DND-41 (cell line): ENCODE data around the gene RSPO1.

Experiments used
- ATAC-seq: fragments of 200-7000 bp; cut with Tn5 transposase; 3 replicates; pipeline ENCODE4 v1.9.1; 2021; ENCODE audit warnings: low read depth; ENCODE audit not compliant: insufficient read depth
- DNase-seq: peaks from one replicate; pipeline ENCODE4 v3.0.0-alpha.2; 2020
- H2AFZ ChIP-seq: 2 replicates; pipeline ENCODE4 v1.6.0; 2012; ENCODE audit warnings: low read depth, low read length
- H3K27ac ChIP-seq: 2 replicates; pipeline ENCODE4 v1.5.1; 2012; ENCODE audit warnings: low read length, inconsistent platforms
- H3K27me3 ChIP-seq: fragments of 200-600 bp; sonication (generic); 2 replicates; pipeline ENCODE4 v1.6.0; 2012; ENCODE audit warnings: low read length, mild to moderate bottlenecking, inconsistent platforms; ENCODE audit not compliant: insufficient read depth, poor library complexity
- H3K36me3 ChIP-seq: 2 replicates; pipeline ENCODE4 v1.5.1; 2012; ENCODE audit warnings: low read length, inconsistent platforms; ENCODE audit not compliant: insufficient read depth
- H3K4me1 ChIP-seq: 2 replicates; pipeline ENCODE4 v1.5.1; 2012; ENCODE audit warnings: mild to moderate bottlenecking, low read length; ENCODE audit not compliant: insufficient read depth
- H3K4me2 ChIP-seq: 2 replicates; pipeline ENCODE4 v1.6.0; 2012; ENCODE audit warnings: mild to moderate bottlenecking, moderate library complexity, low read length, inconsistent platforms; ENCODE audit not compliant: insufficient read depth
- H3K4me3 ChIP-seq, 2 experiments: fragments of 200-600 bp in 1 of 2; shearing (Covaris generic) in 1 of 2; 2 replicates each; pipeline ENCODE4 v1.5.1; 2012 to 2016; ENCODE audit warnings: inconsistent platforms in 2 of 2, low read length in 2 of 2, mild to moderate bottlenecking in 2 of 2, low read depth in 1 of 2, moderate library complexity in 1 of 2
- H3K79me2 ChIP-seq: 2 replicates; pipeline ENCODE4 v1.6.0; 2012; ENCODE audit warnings: low read length, inconsistent platforms; ENCODE audit not compliant: insufficient read depth
- H3K9ac ChIP-seq: 2 replicates; pipeline ENCODE4 v1.6.0; 2012; ENCODE audit warnings: low read depth, mild to moderate bottlenecking, inconsistent platforms, low read length, moderate library complexity
- H3K9me3 ChIP-seq: 2 replicates; pipeline ENCODE4 v1.5.1; 2012; ENCODE audit warnings: low read length, moderate library complexity, mild to moderate bottlenecking, inconsistent platforms; ENCODE audit not compliant: insufficient read depth, severe bottlenecking
- H4K20me1 ChIP-seq: 2 replicates; pipeline ENCODE4 v1.6.0; 2012; ENCODE audit warnings: low read length; ENCODE audit not compliant: insufficient read depth
- EZH2 ChIP-seq: IDR thresholded peaks from 3 replicates; pipeline ENCODE4 v1.6.1; 2012; ENCODE audit warnings: borderline replicate concordance, low read depth, mild to moderate bottlenecking, moderate library complexity, low read length, inconsistent platforms; ENCODE audit not compliant: severe bottlenecking
- TF ChIP-seq, protein P1 (sequence below): IDR thresholded peaks from 2 replicates; pipeline ENCODE4 v1.5.1; 2012; ENCODE audit warnings: borderline replicate concordance, low read length, moderate library complexity, mild to moderate bottlenecking; ENCODE audit not compliant: poor library complexity, severe bottlenecking; ENCODE audit errors: extremely low read depth

The RSPO1 gene

DNA sequence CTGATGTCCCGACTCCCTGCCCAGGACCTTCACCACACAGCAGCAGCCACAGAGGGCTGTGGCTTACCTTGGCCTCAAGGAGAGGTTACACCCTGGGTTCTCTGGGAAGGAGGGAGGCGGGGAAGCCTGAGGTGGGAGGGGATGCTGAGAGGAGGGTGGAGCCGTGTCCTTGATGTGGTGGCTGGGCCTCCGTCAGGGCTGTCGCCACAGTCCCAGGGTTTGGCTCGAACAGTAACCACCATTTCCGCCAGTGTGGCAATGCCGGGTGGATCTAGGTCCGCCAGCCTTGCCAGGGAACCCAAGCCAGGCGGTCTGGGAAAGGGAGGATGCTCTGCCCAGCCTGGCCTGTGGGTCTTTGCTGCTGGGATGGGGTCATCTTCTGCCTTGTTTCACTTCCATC, 39.2 kb upstream of the RSPO1 start:
- ATAC-seq (peak; percentile 98), DNase-seq (peak; percentile 90)
- Histone ChIP-seq H3K79me2 (no peaks in the 10 kb centered on the region), H4K20me1 (peaks cover 59% of the 10 kb centered on the region), H3K27me3 (peaks cover 53% of the 10 kb centered on the region), H3K27ac (no peak overlapping the region), H2AFZ (no peak overlapping the region), H3K4me2 (no peak overlapping the region; the same call in 1 of the 2 replicates), H3K4me3 (no peak overlapping the region), H3K9me3 (no peaks in the 10 kb centered on the region), H3K4me1 (peaks cover 8% of the 10 kb centered on the region), H3K36me3 (no peaks in the 10 kb centered on the region), H3K9ac (no peak overlapping the region)
- TF ChIP-seq, protein P1, sequence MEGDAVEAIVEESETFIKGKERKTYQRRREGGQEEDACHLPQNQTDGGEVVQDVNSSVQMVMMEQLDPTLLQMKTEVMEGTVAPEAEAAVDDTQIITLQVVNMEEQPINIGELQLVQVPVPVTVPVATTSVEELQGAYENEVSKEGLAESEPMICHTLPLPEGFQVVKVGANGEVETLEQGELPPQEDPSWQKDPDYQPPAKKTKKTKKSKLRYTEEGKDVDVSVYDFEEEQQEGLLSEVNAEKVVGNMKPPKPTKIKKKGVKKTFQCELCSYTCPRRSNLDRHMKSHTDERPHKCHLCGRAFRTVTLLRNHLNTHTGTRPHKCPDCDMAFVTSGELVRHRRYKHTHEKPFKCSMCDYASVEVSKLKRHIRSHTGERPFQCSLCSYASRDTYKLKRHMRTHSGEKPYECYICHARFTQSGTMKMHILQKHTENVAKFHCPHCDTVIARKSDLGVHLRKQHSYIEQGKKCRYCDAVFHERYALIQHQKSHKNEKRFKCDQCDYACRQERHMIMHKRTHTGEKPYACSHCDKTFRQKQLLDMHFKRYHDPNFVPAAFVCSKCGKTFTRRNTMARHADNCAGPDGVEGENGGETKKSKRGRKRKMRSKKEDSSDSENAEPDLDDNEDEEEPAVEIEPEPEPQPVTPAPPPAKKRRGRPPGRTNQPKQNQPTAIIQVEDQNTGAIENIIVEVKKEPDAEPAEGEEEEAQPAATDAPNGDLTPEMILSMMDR, result no peak
- no peak for TF ChIP-seq EZH2

DNA sequence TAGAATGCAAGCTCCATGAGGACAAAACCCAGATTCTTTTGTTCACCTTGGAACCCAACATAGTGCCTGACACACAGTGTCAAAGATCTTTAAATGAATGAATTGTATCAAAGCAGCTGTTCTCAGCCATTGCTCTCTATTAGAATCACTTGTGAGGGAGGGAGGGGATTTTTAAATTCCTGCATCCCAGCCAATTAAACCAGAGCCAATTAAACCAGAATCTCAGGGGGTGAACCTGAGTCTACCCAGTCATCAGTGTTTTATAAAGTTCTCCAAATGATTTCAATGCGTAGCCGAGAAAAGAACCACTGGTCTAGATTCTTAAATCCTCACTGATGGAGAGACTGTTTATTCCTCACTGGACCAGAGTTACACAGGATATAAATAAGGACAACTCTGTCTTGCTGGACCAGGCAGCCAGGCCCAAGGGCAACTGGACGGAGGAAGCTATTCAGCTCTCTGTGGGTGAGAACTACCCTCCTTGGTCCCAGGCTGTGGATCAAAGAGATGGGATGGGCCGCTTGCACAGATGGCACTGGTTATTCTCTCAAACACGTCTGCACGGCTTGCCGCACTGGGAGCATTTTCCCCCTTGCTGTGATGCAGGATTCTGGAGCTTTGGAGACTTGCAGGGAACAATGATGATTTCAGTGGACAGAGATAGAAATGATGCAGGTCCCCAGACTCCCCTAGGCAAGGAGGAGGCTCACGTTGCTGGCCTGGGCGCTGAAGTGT, 37.6 kb upstream of the RSPO1 start:
- no peaks in the 10 kb centered on the region for H3K79me2 ChIP-seq
- H3K27ac ChIP-seq, result no peak overlapping the region
- H3K27me3 ChIP-seq, result peaks cover 61% of the 10 kb centered on the region
- no peak for DNase-seq
- no peaks in the 10 kb centered on the region for H3K9me3 ChIP-seq
- peaks cover 64% of the 10 kb centered on the region; the same call in 1 of the 2 replicates for H4K20me1 ChIP-seq
- H3K4me3 ChIP-seq, result no peak overlapping the region
- no peak for ATAC-seq
- no peak for TF ChIP-seq EZH2
- TF ChIP-seq, protein P1, result no peak
- no peaks in the 10 kb centered on the region for H3K36me3 ChIP-seq
- peaks cover 8% of the 10 kb centered on the region for H3K4me1 ChIP-seq
- no peak overlapping the region for H2AFZ ChIP-seq
- no peak overlapping the region for H3K4me2 ChIP-seq
- H3K9ac ChIP-seq, result no peak overlapping the region

DNA sequence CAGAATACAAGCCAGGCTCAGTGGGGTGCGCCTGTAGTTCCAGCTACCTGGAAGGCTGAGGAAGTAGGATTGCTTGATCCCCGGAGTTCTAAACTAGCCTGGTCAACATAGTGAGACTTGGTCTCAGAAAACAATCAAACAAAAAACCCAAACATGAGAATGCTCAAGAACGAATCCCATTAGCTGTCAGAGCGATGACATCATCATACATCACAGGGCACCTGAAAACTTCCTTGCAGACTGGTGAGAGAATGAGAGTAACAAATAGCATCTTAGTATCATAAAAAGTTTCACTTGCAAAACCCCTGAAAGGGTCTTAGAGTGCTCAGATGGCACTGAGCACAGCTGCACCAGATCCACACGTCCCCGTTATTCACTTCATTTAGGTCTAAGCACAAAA, 36.6 kb upstream of the RSPO1 start:
- Histone ChIP-seq H3K36me3 (no peaks in the 10 kb centered on the region), H3K4me2 (no peak overlapping the region), H2AFZ (no peak overlapping the region), H3K27me3 (peaks cover 61% of the 10 kb centered on the region), H4K20me1 (peaks cover 60% of the 10 kb centered on the region; the same call in 1 of the 2 replicates), H3K9ac (no peak overlapping the region), H3K4me3 (no peak overlapping the region), H3K9me3 (no peaks in the 10 kb centered on the region), H3K27ac (no peak overlapping the region), H3K4me1 (peaks cover 8% of the 10 kb centered on the region), H3K79me2 (no peaks in the 10 kb centered on the region)
- no peak for DNase-seq
- TF ChIP-seq, protein P1, result no peak
- TF ChIP-seq EZH2, result no peak
- ATAC-seq, result no peak
